IMR-90 (cell line): ENCODE measurements around the gene WDR53. TPM values are rescaled to one million over a fixed set of nuclear protein-coding genes. Genes with fewer than 3 reads are reported as not detected.

Experiments used
- ATAC-seq: fragments of 200-7000 bp; cut with Tn5 transposase; 2 replicates; pipeline ENCODE4 v1.9.1; 2020; ENCODE audit warnings: low read depth, mild to moderate bottlenecking, moderate library complexity
- BruUV-seq: library from RNA; stranded (reverse); fragments of 400-500 nt; replicated peaks from 2 replicates; lab custom pipeline; 2021; lab: Mats Ljungman, UMichigan
- CTCF ChIA-PET: fragments of 300-600 bp; formaldehyde crosslinking; extraction: SDS; loops from one replicate; lab custom pipeline; 2021; ENCODE audit warnings: antibody characterized with exemption; lab: Yijun Ruan, JAX
- POLR2A ChIA-PET: fragments of 300-600 bp; sonication (Branson Sonifier 250); formaldehyde crosslinking; loops from one replicate; lab custom pipeline; 2022; ENCODE audit warnings: antibody characterized with exemption; ENCODE audit not compliant: unreplicated experiment; lab: Charles Lee
- DNase-seq: peaks from one replicate; pipeline ENCODE4 v3.0.0; 2013
- H2AFZ ChIP-seq: replicated peaks from 2 replicates; pipeline ENCODE3; 2013; ENCODE audit warnings: low read length, mild to moderate bottlenecking; ENCODE audit not compliant: poor library complexity
- H2AK5ac ChIP-seq: 2 replicates; pipeline ENCODE4 v1.6.1; 2013; ENCODE audit warnings: low read depth, low read length, inconsistent platforms
- H2AK9ac ChIP-seq: replicated peaks from 2 replicates; pipeline ENCODE3; 2013; ENCODE audit warnings: mild to moderate bottlenecking, low read depth, low read length, moderate library complexity; ENCODE audit not compliant: poor library complexity
- H2BK120ac ChIP-seq: 2 replicates; pipeline ENCODE4 v1.6.1; 2013; ENCODE audit warnings: low read depth, low read length, inconsistent platforms
- H2BK15ac ChIP-seq: 3 replicates; pipeline ENCODE4 v1.6.1; 2013; ENCODE audit warnings: low read depth, low read length, inconsistent platforms
- H2BK20ac ChIP-seq: 2 replicates; pipeline ENCODE4 v1.6.1; 2013; ENCODE audit warnings: low read depth, mild to moderate bottlenecking, inconsistent platforms, low read length, moderate library complexity
- H2BK5ac ChIP-seq: 2 replicates; pipeline ENCODE4 v1.6.1; 2013; ENCODE audit warnings: mild to moderate bottlenecking, low read depth, low read length, inconsistent platforms; ENCODE audit not compliant: poor library complexity, severe bottlenecking
- H3K14ac ChIP-seq: replicated peaks from 2 replicates; pipeline ENCODE4 v1.6.1; 2013; ENCODE audit warnings: low read depth, low read length, inconsistent platforms
- H3K18ac ChIP-seq: 2 replicates; pipeline ENCODE4 v1.6.1; 2013; ENCODE audit warnings: low read depth, low read length, control low read depth
- H3K23ac ChIP-seq: 2 replicates; pipeline ENCODE4 v1.6.1; 2013; ENCODE audit warnings: low read depth, low read length, inconsistent platforms
- H3K27ac ChIP-seq: 2 replicates; pipeline ENCODE4 v1.5.1; 2013; ENCODE audit warnings: mild to moderate bottlenecking, control low read depth, low read length; ENCODE audit not compliant: insufficient read depth
- H3K27me3 ChIP-seq: 2 replicates; pipeline ENCODE4 v1.6.1; 2013; ENCODE audit warnings: low read length; ENCODE audit not compliant: control insufficient read depth, insufficient read depth
- H3K36me3 ChIP-seq: 2 replicates; pipeline ENCODE4 v1.6.1; 2013; ENCODE audit warnings: low read length, mixed read lengths; ENCODE audit not compliant: control insufficient read depth, insufficient read depth
- H3K4ac ChIP-seq: 2 replicates; pipeline ENCODE4 v1.6.1; 2013; ENCODE audit warnings: low read depth, low read length, inconsistent platforms
- H3K4me1 ChIP-seq: 2 replicates; pipeline ENCODE4 v1.6.1; 2013; ENCODE audit warnings: low read length, mixed read lengths; ENCODE audit not compliant: control insufficient read depth, insufficient read depth
- H3K4me2 ChIP-seq: 2 replicates; pipeline ENCODE4 v1.6.1; 2013; ENCODE audit warnings: low read depth, mild to moderate bottlenecking, control low read depth, low read length, moderate library complexity
- H3K4me3 ChIP-seq: 2 replicates; pipeline ENCODE4 v1.5.1; 2013; ENCODE audit warnings: low read depth, mild to moderate bottlenecking, control low read depth, low read length, moderate library complexity; ENCODE audit not compliant: insufficient read depth
- H3K56ac ChIP-seq: 2 replicates; pipeline ENCODE4 v1.6.1; 2013; ENCODE audit warnings: low read length, inconsistent platforms; ENCODE audit not compliant: insufficient read depth; ENCODE audit errors: extremely low read depth
- H3K79me1 ChIP-seq, 2 experiments: 2 replicates each; pipeline ENCODE4 v1.6.1; 2013; ENCODE audit warnings: low read length in 2 of 2, inconsistent platforms in 1 of 2, low read depth in 1 of 2
- H3K9ac ChIP-seq: 2 replicates; pipeline ENCODE4 v1.6.1; 2013; ENCODE audit warnings: low read depth, low read length, control low read depth
- H3K9me1 ChIP-seq: 2 replicates; pipeline ENCODE4 v1.6.1; 2013; ENCODE audit warnings: low read length, inconsistent platforms; ENCODE audit not compliant: insufficient read depth
- H3K9me3 ChIP-seq: 2 replicates; pipeline ENCODE4 v1.6.1; 2013; ENCODE audit warnings: low read length; ENCODE audit not compliant: control insufficient read depth, insufficient read depth
- H4K20me1 ChIP-seq: 2 replicates; pipeline ENCODE4 v1.6.1; 2013; ENCODE audit warnings: low read length, inconsistent platforms; ENCODE audit not compliant: insufficient read depth
- H4K5ac ChIP-seq: 2 replicates; pipeline ENCODE4 v1.6.1; 2013; ENCODE audit warnings: mild to moderate bottlenecking, low read depth, low read length, control low read depth
- H4K8ac ChIP-seq, 2 experiments: 2 replicates each; pipeline ENCODE4 v1.6.1; 2013; ENCODE audit warnings: low read depth in 2 of 2, low read length in 2 of 2, control low read depth in 1 of 2, inconsistent platforms in 1 of 2
- H4K91ac ChIP-seq: 2 replicates; pipeline ENCODE4 v1.6.1; 2013; ENCODE audit warnings: low read depth, low read length, inconsistent platforms; ENCODE audit not compliant: insufficient read depth
- MAFK ChIP-seq: IDR thresholded peaks from 2 replicates; pipeline ENCODE4 v1.6.1; 2012; ENCODE audit warnings: low read depth, low read length, improper control_type of control experiment
- WGBS, 2 experiments: methylation state at CpG; one replicate each; pipeline versions ENCODE4 v1.1.5 to v1.1.7; 2013; ENCODE audit warnings: missing lambda C conversion rate in 2 of 2; ENCODE audit not compliant: insufficient read length in 1 of 2; ENCODE audit errors: extremely low coverage in 2 of 2; 5-methylcytosine and 5-hydroxymethylcytosine counted together
- dilution Hi-C: fragments of 300-500 bp; cut with HindIII; formaldehyde crosslinking; loops from one replicate; pipeline ENCODE4 v1.14.3; 2018; ENCODE audit warnings: low sequenced_read_pairs; ENCODE audit not compliant: unreplicated experiment
- in situ Hi-C: fragments of 300-500 bp; cut with MboI; formaldehyde crosslinking; loops from 3 replicates; pipeline ENCODE4 v1.14.3; 2019; ENCODE audit warnings: low sequenced_read_pairs, inconsistent platforms, mixed read lengths
- intact Hi-C: fragments of 100-400 bp; cut with micrococcal nuclease; formaldehyde crosslinking; loops from 2 replicates; pipeline ENCODE4 v1.10.0; 2022
- polyA plus RNA-seq, 3 experiments: library from polyadenylated mRNA; depleted of rRNA; stranded (reverse); fragments of >200 nt; gene quantifications; 2 replicates each; pipeline ENCODE4 v1.2.3, GENCODE V29; 2012; ENCODE audit warnings: low replicate concordance in 1 of 3
- total RNA-seq: library from RNA; depleted of rRNA; stranded (reverse); fragments of >200 nt; gene quantifications from 2 replicates; pipeline ENCODE4 v1.2.3, GENCODE V29; 2012

Gene WDR53
- total and polyA plus RNA-seq, 2 of the 4 experiments (the other 2 are of a cell fraction) = 5.7 to 5.9 TPM

GRCh38 chr3:196554205-196554604 lies 14.1 kb downstream of the WDR53 start:
- no peak for DNase-seq
- in situ Hi-C loops = no loop called here

More at GRCh38 chr3:196554205-196554604, 14.1 kb downstream of the WDR53 start:
- H2BK120ac ChIP-seq = no peak overlapping the region
- no peak overlapping the region for H2BK15ac ChIP-seq
- no TSS peak for BruUV-seq
- peaks cover 4 to 10% of the 10 kb centered on the region in 2 experiments; a peak in 2 of 4 replicates for H3K79me1 ChIP-seq
- WGBS, 2 experiments = 100% methylated on average over 1 of the region's 3 CpGs; no CpG with 5 or more reads in 1 of the 2 experiments
- H4K8ac ChIP-seq = no peak overlapping the region
- H3K4me3 ChIP-seq = no peak overlapping the region
- peaks cover 1% of the 10 kb centered on the region for H3K9me1 ChIP-seq
- H3K56ac ChIP-seq = no peak overlapping the region
- H4K91ac ChIP-seq = no peak overlapping the region
- no peak overlapping the region for H3K27ac ChIP-seq
- CTCF ChIA-PET = no interaction called here
- no peak overlapping the region for H3K4me2 ChIP-seq
- peaks cover 5% of the 10 kb centered on the region; the same call in 1 of the 2 replicates for H3K9me3 ChIP-seq
- H3K27me3 ChIP-seq = no peaks in the 10 kb centered on the region
- dilution Hi-C loops (no loop called here), intact Hi-C loops (no loop called here)
- H3K36me3 ChIP-seq = 0 out of 2 replicates have a peak, but pooled peaks cover 4% of the 10 kb centered on the region
- POLR2A ChIA-PET = no interaction called here
- no peaks in the 10 kb centered on the region for H4K20me1 ChIP-seq
- ATAC-seq = no peak
- no peak overlapping the region for H2AFZ ChIP-seq
- no peak overlapping the region for H2AK5ac ChIP-seq
- no peak overlapping the region for H3K23ac ChIP-seq
- no peak overlapping the region for H2BK20ac ChIP-seq
- no peak overlapping the region for H3K14ac ChIP-seq
- H3K4me1 ChIP-seq = no peaks in the 10 kb centered on the region
- H3K18ac ChIP-seq = no peak overlapping the region
- no peak for TF ChIP-seq MAFK
- no peak overlapping the region for H4K5ac ChIP-seq
- H2BK5ac ChIP-seq = no peak overlapping the region
- no peak overlapping the region for H2AK9ac ChIP-seq
- H3K4ac ChIP-seq = no peak overlapping the region
- no peak overlapping the region for H3K9ac ChIP-seq
